Measurements from ENCODE around the gene CPN1.
"Not testable (repeated sequence)": the region's sequence is repeated elsewhere in the genome, so short reads cannot be mapped to it uniquely, and the experiment has no call there.

CPN1 gene

DNA sequence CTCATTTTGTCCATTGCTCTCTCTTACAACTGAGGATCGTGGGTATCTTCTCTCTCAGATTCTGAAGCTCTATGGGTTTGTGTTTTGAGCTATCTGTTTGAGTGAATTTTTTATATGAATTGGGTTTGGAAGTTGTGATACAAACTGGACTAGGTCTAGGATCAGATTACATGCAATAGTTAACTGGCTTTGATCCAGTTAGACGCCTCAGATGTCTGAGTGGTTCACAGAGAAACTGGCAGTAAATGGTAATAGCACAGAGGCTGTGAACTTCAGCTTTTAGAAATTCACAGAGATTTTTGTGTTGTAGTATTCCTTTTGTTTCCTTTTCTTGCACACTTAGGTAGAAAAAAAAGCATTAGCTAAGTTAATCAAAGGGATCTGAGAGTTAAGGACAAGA, 59.3 kb downstream of the CPN1 start:
- no peak for DNase-seq (ENCODE audit: low spot score)

DNA sequence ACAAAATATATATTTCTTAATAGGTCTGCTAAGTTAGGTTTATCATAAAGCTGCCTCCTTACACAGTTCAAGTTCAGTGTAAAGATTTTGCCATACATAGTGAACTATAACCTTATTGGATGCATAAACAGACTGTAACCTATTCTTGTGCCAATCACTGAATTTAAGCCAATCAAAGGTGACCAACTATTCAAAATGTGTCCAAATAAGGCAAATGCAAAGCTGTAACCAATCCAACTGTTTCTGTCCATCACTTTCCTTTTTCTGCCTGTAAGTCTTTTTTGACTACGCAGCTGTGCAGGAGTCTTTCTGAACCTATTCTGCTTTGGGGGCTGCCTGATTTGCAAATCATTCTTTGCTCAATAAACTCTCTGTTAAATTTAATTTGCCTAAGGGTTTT, 60.3 kb downstream of the CPN1 start:
- no peak for DNase-seq (ENCODE audit: low spot score)

DNA sequence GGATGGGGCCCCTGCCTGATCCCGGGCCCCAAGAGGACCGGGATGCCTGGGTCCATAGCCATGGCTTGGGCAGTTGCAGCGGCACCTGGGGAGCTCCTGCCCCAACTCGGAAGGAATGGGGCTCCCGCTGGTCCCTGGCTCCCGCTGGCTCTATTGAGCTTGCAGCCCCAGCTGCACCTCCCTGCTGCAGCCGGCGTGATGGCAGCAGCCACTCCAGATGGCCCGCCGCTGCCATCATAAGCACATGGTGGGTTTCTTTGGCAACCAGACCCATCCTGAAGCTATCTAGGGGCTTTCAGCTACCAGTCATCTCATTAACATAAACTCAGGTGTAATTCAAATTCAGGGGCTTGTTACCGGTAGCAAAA, 60.8 kb downstream of the CPN1 start:
- DNase-seq (ENCODE audit: low spot score): no peak

DNA sequence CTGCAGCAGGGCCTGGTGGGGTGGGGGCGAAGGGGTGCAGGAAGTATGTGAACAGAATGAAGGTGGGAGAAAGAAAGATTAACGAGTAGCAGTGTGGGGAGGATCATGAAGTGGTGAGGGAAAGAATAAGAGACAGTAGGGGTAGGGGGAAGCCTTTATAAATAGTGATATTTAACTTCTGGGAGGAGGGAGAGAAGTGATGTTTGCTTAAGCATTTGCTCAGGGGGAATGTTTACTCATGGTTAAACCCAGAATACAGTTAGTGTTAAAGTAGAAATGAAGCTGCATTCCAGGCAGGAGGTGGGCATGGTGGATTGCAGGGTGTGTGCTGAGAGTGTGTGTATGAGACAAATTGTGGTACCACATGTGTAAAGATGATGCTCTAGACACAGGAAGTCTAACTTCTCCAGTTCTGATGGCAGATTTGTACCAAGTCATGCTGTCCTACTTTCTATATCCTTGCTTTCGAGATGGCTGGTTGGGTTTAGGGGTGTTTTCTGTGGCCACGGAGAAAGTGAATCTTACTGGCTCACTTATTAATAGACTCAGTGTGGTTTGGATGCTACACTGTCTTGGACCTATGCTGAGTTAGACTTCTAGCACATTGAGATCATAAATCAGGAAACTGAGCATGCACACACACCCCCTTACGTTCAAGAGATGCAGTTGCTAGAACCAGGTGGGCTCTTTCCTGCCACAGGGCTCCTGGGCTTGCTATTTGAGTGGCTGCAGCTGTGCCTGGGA, 61.4 kb downstream of the CPN1 start:
- DNase-seq (ENCODE audit: low spot score): no peak

DNA sequence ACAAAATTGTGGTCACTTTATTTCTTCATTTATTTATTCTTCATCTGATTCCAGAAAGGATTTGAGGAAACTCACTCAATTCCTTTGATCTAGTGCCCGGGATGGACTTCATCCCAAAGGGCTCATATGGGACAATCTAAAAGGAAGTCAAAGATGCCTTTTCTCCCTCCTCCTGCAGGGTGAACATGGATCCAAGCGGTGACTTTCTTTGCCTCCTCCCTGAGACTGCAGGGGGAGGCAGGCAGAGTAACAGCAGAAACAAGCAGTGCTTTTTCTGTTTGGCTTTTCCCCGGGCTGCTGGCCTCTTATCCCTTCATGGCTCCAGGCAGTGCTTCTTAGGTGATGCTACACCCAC, 61.9 kb downstream of the CPN1 start:
- no peak for DNase-seq (ENCODE audit: low spot score)

DNA sequence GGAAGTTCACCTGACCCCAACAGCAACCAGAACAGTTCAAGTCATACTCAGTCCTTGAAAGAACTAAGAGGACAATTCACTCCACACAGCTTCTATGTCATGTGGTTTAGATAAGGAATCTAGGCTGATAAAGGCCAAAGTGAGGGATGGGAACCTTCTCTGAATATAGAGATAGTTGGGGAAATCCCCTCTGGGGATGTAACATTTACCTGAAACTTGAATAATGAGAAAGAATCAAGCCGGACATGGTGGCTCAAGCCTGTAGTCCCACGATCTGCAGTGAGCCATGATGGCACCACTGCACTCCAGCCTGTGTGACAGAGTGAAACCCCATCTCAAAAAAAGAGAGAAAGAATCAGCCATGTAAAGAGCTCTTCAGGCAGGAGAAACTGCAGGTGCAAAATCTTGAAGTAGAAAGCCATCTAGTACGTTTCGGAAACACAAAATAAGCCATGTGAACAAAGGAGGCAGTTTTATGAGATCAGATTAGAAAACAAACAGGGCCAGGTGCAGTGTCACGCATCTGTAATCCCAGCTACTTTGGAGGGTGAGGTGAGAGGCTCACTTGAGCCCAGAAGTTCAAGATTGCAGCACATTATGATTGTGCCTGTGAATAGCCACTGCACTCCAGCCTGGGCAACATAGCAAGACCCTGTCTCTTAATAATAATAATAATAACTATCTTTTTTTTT, 67.5 kb downstream of the CPN1 start:
- no peak for DNase-seq (ENCODE audit: low spot score)

DNA sequence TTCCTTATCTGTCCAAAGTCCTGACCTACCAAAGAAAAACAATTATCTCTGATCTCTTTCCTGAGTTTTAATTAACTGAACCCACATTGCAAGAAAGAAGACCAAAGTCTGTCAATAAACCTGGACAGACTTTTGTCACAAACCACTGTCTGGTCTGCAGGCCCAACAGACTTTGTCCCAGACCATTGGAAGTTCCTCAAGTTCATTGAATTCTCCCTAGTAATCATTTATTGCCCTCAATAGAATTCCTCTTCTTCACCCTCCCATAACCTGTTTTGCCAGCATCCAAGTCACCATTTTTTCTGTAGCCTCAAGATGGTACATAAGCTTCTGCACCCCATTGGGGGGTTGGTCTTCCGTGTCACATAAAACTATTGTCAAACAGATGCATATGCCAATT, 68.0 kb downstream of the CPN1 start:
- no peak for DNase-seq (ENCODE audit: low spot score)

DNA sequence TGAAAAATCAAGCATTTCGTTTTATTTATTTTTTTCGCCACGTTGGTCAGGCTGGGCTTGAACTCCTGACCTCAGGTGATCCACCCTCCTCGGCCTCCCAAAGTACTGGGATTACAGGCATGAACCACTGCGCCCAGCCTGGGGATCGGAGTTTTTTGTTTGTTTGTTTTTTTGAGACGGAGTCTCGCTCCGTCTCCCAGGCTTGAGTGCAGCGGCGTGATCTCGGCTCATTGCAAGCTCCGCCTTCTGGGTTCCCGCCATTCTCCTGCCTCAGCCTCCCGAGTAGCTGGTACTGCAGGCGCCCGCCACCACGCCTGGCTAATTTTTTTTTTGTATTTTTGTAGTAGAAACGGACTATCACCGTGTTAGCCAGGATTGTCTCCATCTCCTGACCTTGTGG, 69.8 kb downstream of the CPN1 start:
- not testable (repeated sequence) for DNase-seq (ENCODE audit: low spot score)

DNA sequence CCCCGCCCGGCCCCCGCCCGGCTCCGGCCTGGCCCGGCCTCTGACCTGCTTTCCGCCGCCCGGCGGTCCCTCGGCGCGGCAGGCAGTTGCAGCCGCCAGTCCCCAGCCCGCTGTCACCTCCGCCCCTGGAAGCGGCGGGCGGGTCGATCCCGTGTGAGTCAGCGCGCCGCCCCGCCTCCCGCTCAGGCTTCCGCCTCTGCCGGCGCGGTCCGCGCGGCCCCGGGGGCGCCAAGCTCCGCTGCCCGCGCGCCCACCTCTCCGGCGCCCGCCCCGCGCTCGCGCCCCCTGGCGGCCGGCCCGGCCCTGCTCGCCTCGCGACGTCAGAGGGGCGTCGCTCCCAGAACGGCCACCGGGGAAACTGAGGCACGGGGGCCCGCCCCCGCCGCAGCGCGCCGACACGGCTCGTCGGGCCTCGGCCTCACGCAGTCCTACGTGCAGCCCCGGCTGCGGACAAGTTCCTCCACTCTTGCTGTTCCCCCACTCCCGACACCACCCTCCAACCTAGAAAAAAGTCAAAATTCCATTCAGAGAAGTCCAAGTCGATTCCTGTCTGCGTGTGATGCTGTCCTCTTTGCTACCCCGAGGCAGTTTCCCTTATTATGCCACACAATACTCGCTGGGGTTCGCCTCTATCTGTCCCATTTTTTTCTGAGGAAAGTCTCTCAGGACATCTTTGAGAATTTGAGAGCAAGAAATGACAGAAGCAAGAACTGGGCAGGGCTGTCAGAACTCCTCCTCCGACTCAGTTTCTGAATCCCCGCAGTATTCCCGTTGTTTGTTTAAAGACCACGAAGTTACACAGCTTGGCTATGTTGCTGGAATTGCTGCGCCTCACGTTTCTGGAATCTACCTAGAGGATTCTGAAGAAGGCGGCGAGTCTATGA, 71.6 kb downstream of the CPN1 start, which contains the start of gene DNMBP:
Gene DNMBP (minus strand): TSS at position 155 of the 884 bp plus-strand sequence. CDS start 37,823 bp downstream, outside the sequence.
- DNase-seq (ENCODE audit: low spot score): peak; percentile 76

DNA sequence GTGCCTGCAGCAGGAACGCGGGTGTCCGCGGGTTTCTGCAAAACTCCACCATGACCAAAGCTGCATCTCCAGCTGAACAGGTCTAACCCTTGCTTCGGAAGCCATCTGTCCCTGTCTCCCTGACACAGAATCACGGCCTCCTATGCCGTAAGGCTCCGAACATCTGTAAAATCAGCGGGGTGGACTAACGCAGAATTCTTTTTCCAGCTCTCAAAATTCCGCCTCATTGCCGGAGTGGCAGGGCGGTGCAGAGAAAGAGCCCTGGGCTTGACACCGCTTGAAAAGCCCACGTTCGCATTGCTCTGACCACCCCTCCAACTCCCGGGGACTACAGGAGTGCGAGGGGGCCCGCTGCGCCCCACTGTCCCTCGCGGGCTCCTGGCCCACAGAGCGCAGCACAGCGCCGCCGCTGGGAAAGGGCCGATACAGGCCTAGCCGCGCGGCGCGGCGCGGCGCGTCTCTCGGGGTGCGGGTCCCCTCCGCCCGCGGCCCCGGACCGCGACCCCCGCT, 72.3 kb downstream of the CPN1 start:
- DNase-seq (ENCODE audit: low spot score): no peak

DNA sequence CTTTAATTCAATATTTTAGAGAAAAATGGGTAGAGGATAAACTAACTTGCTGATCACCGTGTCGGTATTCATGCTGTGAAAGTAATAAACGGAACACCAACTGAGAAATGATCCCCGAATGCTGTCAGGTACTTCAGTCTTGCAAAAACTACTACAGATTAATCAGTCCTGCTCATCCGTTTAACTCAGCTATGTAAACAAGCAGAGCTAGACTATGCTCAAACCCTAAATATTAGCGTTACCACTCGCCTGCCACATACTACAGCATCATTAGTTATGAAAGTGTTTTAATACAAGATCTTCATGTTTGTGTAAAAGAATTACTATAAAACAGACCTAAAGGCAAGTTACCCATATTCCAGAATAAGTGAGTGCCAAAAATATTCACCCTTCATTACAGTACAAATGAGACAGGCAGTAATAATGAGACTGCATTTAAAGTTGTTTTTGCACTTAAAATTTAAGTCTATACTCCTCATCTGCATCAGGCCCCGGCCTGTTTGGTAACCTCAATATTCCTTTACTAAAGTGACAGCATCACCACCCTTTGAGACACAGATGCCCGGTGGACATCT, 72.9 kb downstream of the CPN1 start:
- DNase-seq (ENCODE audit: low spot score): no peak

DNA sequence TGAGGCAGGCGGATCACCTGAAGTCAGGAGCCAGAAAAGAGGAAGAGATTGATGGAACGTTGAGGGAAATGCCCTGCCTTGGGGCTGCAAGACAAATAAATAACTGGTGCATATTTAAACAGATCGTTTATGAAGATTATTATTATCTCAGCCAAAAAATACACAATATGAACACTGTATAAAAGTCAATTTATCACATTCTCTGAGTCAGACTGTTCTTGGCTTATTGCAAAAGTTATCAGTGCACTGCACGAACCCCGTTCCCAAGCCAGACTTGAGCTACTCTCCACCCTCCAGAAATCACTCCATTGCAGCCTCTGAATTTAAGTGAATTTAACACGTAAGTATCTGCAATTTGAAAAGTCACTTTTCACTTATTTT, 73.5 kb downstream of the CPN1 start:
- no peak for DNase-seq (ENCODE audit: low spot score)

DNA sequence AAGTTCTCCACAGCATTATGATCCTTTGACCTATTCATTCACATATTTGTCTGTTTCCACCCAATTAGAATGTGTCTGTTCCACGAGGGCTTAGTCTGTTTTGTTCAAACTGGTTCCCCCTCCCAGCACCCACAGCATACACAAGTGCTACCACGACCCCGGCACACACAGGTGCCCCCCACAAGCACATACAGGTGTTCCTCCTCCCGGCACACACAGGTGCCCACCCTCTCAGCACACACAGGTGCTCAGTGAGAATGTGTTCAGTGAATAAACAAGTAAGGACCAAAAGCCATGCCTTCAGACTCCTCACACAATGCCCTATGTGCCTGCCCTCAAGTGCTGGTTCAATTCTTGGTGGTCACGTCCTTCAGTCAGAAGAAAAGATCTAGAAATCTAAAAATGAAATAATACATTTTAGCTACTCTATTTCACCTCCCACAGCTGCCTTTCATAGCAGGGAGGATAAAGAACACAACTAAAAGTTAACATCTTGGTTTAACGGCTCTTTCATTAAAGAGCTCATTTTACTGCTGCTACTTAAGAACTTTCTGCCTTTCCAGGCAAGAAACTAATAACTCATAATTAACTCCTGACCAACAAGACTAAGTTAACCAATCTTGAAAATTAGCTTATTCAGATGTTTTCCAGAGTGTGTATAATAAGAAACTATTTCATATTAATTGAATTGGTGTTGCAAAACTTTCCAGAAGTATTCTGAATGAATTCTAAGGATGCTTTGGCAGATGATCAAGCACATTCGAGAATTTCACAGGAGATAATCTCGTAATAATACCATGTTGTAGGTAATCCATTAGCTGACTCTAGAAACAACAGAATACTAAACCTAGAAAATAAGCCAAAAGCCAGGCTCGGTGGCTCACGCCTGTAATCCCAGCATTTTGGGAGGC, 74.2 kb downstream of the CPN1 start:
- DNase-seq (ENCODE audit: low spot score): no peak

DNA sequence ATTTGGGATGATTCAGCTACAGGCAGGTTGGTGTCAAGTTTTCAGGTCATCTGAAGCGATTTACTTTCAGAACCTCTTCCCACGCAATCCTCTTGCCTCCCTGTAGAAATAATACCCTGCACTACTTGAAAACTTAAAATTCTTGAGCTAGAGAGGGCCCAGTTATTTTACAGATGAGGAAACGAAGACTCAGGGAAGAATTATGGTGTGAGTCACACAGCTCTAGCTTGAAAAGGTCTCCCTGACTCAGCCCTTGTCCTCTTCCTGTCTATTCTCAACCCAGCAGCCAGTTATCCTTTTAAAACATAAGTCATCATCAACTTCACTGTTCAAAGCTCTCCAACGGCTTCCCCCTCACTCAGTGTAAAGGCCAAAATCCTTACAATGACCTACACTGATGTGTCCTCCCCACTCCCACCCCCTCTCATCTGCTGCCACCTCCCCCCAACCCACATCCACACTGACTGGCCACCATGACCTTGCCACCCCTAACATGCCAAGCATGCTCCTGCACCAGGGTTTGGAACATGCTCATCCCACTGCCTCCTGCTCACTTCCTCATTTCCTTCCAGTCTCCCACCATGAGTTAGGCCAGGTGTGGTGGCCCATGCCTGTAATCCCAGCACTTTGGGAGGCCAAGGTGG, 75.3 kb downstream of the CPN1 start:
- peak; percentile 9 for DNase-seq (ENCODE audit: low spot score)

DNA sequence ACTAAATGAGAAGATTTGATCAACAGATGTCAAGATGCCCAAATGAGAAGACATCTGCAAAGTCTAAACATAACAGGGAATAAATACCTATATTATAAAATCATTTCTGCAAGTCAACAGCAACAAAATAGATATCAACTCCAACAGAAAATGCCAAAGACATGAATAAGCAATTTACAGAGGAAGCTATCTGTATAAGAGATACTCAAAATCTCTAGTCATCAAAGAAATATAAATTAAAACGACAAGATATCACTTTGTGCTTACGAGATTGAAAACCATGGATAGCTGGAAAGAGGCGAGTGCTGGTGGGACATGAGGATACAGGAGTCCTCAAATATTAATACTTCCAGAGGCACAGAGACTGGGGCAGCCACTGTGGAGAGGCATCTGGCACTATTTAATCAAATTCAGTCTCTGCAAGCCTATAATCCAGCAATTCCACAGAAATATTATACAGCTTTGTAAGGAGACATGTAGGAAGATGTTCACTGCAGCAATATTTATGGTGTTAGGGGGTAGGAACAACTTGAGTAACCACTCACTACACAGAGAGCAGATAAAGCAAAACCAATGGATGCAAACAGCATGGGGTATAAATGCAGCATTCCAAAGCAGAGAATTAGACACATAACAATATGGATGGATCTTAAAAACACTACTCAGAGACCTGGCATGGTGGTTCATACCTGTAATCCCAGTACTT, 76.7 kb downstream of the CPN1 start:
- DNase-seq (ENCODE audit: low spot score): no peak

DNA sequence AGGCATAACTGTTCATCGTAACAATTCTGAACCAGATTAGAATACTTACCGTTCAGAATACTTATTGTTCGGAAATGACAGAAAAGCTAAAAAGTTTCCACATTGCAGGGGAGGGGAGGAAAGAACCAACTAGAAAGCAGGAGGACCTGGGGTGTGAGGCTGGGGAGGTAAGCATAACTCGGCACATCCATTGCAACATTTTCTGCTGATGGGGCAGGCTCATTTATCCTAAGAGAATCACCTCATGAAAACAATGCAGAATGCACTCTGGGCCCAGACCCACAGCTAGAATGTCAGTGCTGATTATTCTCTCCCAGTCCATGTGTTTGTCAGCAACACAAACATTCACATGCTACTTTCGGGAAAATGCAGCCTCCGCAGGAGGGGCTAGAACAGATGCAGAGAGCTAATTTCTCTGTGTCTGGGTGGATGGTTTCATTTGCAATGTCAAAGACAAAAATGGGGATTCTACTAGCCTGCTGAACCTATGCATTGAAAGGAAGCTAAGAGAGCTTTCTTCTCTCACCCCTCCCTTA, 81.5 kb downstream of the CPN1 start:
- no peak for DNase-seq (ENCODE audit: low spot score)

DNA sequence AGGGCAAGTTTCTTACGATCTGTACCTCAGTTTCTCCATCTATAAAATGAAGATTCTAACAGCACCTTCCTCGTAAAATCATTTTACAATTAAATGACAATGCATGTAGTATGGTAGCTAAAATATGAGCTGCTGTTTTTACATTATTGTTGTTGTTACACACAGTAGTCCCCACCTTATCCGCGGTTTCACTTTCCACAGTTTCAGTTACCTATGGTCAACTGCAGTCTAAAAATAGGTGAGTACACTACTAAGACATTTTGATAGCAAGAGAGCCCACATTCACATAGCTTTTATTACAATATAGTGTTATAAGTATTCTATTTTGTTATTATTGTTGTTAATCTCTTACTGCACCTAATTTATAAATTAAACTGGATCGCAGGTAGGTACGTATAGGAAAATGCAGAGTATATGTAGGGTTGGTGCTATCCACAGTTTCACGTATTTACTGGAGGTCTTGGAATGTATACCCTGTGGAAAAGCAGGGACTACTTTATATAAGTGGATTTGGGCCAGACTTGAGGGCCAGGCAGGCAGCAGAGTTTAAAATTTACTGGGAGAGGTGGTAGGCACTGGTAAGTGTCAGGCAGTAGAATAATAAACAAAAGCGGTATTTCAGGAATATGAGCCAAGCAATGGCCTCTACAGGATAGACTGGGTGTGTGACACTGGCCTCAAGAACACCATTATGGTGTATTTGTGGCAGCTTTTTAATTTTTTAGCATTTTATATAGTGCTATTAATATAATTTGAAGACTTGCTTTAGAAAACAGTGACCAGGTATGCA, 82.2 kb downstream of the CPN1 start:
- no peak for DNase-seq (ENCODE audit: low spot score)

DNA sequence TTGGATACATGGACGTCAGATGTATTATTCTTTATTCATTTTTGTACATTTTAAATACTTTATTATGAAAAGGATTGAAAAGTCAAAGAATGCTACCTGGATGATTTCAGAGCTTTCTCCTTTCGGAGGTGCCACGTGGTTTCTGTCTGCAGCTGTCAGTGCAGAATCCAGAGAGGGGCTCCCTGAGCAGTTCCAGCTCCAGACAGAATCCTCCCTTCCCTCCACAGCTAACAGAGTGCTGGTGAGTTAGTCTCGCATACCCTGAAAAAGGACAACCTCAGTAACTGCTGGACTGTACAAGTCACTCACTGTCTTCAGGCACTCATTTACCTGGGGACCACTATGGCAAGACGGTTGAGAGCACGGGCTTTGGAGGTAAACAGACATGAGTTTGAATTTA, 82.8 kb downstream of the CPN1 start:
- no peak for DNase-seq (ENCODE audit: low spot score)
